ENCODE measurements around the gene INPP5K.

DNA sequence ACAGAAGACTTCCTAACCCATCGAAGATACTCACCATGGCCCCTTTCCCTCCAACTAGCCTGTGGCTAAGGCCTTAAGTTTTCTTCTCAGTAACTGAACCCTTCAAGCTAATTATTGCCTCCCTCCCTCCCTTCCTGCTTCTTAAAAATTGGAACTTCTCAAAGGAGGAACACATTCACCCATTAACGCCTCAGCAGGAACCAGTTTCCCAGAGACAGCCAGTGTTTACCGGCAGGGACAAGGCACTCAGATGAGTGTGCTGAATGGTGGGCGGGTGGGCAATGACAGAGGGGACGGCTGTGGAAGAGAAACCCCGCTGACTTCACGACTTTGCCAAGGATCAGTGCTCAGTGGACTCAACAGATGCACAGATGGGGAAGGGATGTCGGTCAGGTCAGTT, 25.9 kb upstream of the INPP5K start:
- TF ChIP-seq EZH2 (IDR thresholded peaks at IDR 0.05; ENCODE audit: insufficient read depth, poor library complexity, severe bottlenecking) = no peak
- no peak for TF ChIP-seq EZH2phosphoT487 (IDR thresholded peaks at IDR 0.05; ENCODE audit: insufficient read depth, low read depth)

All from GM23248 (cell line).